ENCODE measurements around the gene ANKRD53. TPM values are rescaled to one million over a fixed set of nuclear protein-coding genes. Genes with fewer than 3 reads are reported as not detected.

Gene ANKRD53
- total and polyA plus RNA-seq, 9 of the 15 experiments (the other 6 are each of a cell fraction or from before 2014, with no cell fraction given): 0.18 TPM; not detected in 8

DNA sequence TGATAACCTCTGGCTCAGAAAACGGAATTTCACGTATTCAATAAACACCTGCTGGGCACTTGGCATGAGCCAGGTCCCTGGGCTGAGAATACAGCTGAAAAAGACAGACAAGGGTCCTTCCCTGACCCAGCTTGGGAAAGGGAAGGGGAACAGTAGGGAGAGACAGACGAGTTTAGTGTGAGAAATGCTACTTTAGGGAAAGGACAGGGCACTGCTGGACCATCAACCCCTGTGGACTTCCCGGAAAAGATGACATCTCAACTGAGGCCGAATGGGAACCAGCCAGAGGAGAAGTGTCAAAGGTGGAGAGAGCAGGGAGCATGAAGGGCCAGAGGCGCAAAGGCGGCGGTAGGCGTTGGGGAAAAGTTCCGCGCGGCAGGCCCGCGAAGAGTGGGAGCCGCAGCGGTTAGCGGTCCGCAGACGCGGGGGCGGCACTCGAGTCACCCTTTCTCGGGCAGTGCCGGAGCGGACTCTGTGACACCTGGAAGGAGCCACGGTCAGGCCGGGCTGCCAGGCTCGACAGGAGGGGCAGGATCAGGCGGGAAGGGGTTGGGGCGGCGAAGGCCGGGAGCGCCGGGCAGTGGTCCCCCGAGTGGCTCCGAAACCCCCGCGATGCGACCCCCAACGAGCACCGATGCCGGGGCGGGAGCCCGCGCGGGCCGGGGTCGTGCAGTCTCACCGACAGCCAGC, 15.7 kb downstream of the ANKRD53 start (continued):
- TF ChIP-seq, protein P1, sequence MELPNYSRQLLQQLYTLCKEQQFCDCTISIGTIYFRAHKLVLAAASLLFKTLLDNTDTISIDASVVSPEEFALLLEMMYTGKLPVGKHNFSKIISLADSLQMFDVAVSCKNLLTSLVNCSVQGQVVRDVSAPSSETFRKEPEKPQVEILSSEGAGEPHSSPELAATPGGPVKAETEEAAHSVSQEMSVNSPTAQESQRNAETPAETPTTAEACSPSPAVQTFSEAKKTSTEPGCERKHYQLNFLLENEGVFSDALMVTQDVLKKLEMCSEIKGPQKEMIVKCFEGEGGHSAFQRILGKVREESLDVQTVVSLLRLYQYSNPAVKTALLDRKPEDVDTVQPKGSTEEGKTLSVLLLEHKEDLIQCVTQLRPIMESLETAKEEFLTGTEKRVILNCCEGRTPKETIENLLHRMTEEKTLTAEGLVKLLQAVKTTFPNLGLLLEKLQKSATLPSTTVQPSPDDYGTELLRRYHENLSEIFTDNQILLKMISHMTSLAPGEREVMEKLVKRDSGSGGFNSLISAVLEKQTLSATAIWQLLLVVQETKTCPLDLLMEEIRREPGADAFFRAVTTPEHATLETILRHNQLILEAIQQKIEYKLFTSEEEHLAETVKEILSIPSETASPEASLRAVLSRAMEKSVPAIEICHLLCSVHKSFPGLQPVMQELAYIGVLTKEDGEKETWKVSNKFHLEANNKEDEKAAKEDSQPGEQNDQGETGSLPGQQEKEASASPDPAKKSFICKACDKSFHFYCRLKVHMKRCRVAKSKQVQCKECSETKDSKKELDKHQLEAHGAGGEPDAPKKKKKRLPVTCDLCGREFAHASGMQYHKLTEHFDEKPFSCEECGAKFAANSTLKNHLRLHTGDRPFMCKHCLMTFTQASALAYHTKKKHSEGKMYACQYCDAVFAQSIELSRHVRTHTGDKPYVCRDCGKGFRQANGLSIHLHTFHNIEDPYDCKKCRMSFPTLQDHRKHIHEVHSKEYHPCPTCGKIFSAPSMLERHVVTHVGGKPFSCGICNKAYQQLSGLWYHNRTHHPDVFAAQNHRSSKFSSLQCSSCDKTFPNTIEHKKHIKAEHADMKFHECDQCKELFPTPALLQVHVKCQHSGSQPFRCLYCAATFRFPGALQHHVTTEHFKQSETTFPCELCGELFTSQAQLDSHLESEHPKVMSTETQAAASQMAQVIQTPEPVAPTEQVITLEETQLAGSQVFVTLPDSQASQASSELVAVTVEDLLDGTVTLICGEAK (IDR thresholded peaks at IDR 0.05): peak; percentile 55; the same call in 1 of the 2 replicates
- TF ChIP-seq, protein P1 (CRISPR knock-in tag; IDR thresholded peaks at IDR 0.05): no peak
- TF ChIP-seq ZNF224 (CRISPR knock-in tag; IDR thresholded peaks at IDR 0.05) (no peak), MCM2 (IDR thresholded peaks at IDR 0.05; ENCODE audit: low read depth) (no peak), MTA2 (IDR thresholded peaks at IDR 0.05; ENCODE audit: low read depth) (no peak), ZNF644 (tag; IDR thresholded peaks at IDR 0.05; ENCODE audit: low read depth) (no peak), KLF1 (tag; IDR thresholded peaks at IDR 0.05) (no peak)
- TF ChIP-seq, protein P2, sequence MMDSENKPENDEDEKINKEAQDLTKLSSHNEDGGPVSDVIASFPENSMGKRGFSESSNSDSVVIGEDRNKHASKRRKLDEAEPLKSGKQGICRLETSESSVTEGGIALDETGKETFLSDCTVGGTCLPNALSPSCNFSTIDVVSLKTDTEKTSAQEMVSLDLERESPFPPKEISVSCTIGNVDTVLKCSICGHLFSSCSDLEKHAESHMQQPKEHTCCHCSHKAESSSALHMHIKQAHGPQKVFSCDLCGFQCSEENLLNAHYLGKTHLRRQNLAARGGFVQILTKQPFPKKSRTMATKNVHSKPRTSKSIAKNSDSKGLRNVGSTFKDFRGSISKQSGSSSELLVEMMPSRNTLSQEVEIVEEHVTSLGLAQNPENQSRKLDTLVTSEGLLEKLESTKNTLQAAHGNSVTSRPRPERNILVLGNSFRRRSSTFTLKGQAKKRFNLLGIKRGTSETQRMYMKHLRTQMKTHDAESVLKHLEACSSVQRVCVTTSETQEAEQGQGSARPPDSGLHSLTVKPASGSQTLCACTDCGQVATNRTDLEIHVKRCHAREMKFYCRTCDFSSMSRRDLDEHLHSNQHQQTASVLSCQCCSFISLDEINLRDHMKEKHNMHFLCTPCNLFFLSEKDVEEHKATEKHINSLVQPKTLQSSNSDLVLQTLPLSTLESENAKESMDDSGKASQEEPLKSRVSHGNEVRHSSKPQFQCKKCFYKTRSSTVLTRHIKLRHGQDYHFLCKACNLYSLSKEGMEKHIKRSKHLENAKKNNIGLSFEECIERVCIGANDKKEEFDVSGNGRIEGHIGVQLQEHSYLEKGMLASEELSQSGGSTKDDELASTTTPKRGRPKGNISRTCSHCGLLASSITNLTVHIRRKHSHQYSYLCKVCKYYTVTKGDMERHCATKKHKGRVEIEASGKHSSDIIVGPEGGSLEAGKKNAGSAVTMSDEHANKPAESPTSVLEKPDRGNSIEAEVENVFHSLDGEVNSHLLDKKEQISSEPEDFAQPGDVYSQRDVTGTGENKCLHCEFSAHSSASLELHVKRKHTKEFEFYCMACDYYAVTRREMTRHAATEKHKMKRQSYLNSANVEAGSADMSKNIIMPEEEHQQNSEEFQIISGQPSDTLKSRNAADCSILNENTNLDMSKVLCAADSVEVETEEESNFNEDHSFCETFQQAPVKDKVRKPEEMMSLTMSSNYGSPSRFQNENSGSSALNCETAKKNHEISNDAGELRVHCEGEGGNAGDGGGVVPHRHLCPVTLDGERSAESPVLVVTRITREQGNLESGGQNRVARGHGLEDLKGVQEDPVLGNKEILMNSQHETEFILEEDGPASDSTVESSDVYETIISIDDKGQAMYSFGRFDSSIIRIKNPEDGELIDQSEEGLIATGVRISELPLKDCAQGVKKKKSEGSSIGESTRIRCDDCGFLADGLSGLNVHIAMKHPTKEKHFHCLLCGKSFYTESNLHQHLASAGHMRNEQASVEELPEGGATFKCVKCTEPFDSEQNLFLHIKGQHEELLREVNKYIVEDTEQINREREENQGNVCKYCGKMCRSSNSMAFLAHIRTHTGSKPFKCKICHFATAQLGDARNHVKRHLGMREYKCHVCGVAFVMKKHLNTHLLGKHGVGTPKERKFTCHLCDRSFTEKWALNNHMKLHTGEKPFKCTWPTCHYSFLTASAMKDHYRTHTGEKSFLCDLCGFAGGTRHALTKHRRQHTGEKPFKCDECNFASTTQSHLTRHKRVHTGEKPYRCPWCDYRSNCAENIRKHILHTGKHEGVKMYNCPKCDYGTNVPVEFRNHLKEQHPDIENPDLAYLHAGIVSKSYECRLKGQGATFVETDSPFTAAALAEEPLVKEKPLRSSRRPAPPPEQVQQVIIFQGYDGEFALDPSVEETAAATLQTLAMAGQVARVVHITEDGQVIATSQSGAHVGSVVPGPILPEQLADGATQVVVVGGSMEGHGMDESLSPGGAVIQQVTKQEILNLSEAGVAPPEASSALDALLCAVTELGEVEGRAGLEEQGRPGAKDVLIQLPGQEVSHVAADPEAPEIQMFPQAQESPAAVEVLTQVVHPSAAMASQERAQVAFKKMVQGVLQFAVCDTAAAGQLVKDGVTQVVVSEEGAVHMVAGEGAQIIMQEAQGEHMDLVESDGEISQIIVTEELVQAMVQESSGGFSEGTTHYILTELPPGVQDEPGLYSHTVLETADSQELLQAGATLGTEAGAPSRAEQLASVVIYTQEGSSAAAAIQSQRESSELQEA (IDR thresholded peaks at IDR 0.05; ENCODE audit: low read depth): no peak

Data from K562 (cell line).